Spleen (tissue), 11 donors: ENCODE measurements around the gene SBK3. TPM values are rescaled to one million over a fixed set of nuclear protein-coding genes. Genes with fewer than 3 reads are reported as not detected.

ENCODE experiments used
- DNase-seq: peaks from one replicate; pipeline ENCODE4 v3.0.0-alpha.2; 2020
- H3K27ac ChIP-seq, 8 donors: fragments of 200-600 bp; sonication (generic) in 7 of 8; 1 replicate in 4 of 8; 2 replicates in 4 of 8; pipeline versions ENCODE4 v1.5.0 to v1.8.0; 2016 to 2021; ENCODE audit warnings: inconsistent platforms in 4 of 8, mild to moderate bottlenecking in 4 of 8, moderate library complexity in 1 of 8
- H3K27me3 ChIP-seq, 7 donors: fragments of 200-600 bp; sonication (generic) in 6 of 7; replicated peaks in 1 of 7; 1 replicate in 4 of 7; 2 replicates in 3 of 7; pipeline versions ENCODE4 v1.5.0 to v1.8.0; 2016 to 2021; ENCODE audit warnings: inconsistent platforms in 3 of 7, mild to moderate bottlenecking in 1 of 7
- H3K36me3 ChIP-seq, 6 donors: fragments of 200-600 bp; sonication (generic) in 5 of 6; 1 replicate in 4 of 6; 2 replicates in 2 of 6; pipeline versions ENCODE4 v1.5.0 to v1.8.0; 2016 to 2021; ENCODE audit warnings: inconsistent platforms in 2 of 6
- H3K4me1 ChIP-seq, 6 donors: fragments of 200-600 bp; sonication (generic) in 5 of 6; 1 replicate in 3 of 6; 2 replicates in 3 of 6; pipeline versions ENCODE4 v1.5.0 to v1.8.0; 2016 to 2021; ENCODE audit warnings: inconsistent platforms in 3 of 6
- H3K4me3 ChIP-seq, 8 donors: fragments of 200-600 bp; sonication (generic) in 7 of 8; 1 replicate in 4 of 8; 2 replicates in 4 of 8; pipeline versions ENCODE4 v1.5.0 to v1.8.0; 2016 to 2021; ENCODE audit warnings: inconsistent platforms in 4 of 8, mild to moderate bottlenecking in 4 of 8, moderate library complexity in 2 of 8
- H3K9me3 ChIP-seq, 8 donors: fragments of 200-600 bp; sonication (generic) in 7 of 8; 1 replicate in 4 of 8; 2 replicates in 4 of 8; pipeline versions ENCODE4 v1.5.0 to v1.8.0; 2016 to 2021; ENCODE audit warnings: inconsistent platforms in 4 of 8
- CTCF ChIP-seq, 11 experiments: fragments of 200-600 bp in 7 of 11; fragments of 450-650 bp in 4 of 11; sonication (generic) in 4 of 11; IDR thresholded peaks in 8 of 11; conservative IDR thresholded peaks in 3 of 11; 1 replicate in 7 of 11; 2 replicates in 4 of 11; pipeline versions ENCODE4 v1.4.0 to v1.8.0; 2016 to 2021; ENCODE audit warnings: antibody characterized with exemption in 11 of 11, inconsistent platforms in 4 of 11, mild to moderate bottlenecking in 1 of 11
- POLR2A ChIP-seq, 3 donors: fragments of 450-650 bp; IDR thresholded peaks; one replicate each; pipeline ENCODE4 v1.5.1; 2017; ENCODE audit warnings: antibody characterized with exemption in 3 of 3, mild to moderate bottlenecking in 1 of 3
- POLR2AphosphoS5 ChIP-seq, 3 donors: sonication (generic); formaldehyde crosslinking; IDR thresholded peaks; one replicate each; pipeline ENCODE4 v1.5.1; 2017; ENCODE audit warnings: antibody characterized with exemption in 3 of 3
- WGBS, 5 donors: extraction: QIAGEN DNeasy Blood & Tissue Kit in 3 of 5; methylation state at CpG; one replicate each; pipeline versions ENCODE4 v1.1.5 to v1.1.7; 2013 to 2018; 5-methylcytosine and 5-hydroxymethylcytosine counted together
- intact Hi-C: fragments of 100-400 bp; cut with DNase I; formaldehyde crosslinking; loops from one replicate; pipeline ENCODE4 v1.15.0; 2023; ENCODE audit warnings: low total_unique reads
- polyA plus RNA-seq, 3 donors: library from polyadenylated mRNA; stranded (reverse); fragments of 200-250 nt; gene quantifications; one replicate each; pipeline ENCODE4 v1.2.1, GENCODE V29; 2013
- total RNA-seq, 7 donors: library from RNA; depleted of rRNA in 3 of 7; stranded (reverse); fragments of >200 nt in 3 of 7; fragmentation: NEBNext Ultra II Directional in 4 of 7; extraction: Animal tissue kit (Norgen Biotek cat#: 25700) in 4 of 7; gene quantifications; one replicate each; pipeline versions ENCODE4 v1.1.0 to v1.2.1, GENCODE V29; 2016 to 2021
- donor health status: healthy with polysubstance abuse.
- donor health status: DM: no; HTN: no; CAD: no; lungs with moderate emphysema.
- donor health status: DM: no; HTN: no; CAD: no.
- donor health status: Bipolar disorder and iron deficiency.
- donor health status: healthy.
- donor health status: DM: no; HTN: no; CAD: no.
- donor health status: DM: yes; HTN: yes; CAD: no.

Gene SBK3
- total and polyA plus RNA-seq, 10 donors: not detected

GRCh38 chr19:55552620-55553019 is 7.3 kb upstream of the SBK3 start:
- no peak for DNase-seq
- TF ChIP-seq POLR2AphosphoS5 (IDR thresholded peaks at IDR 0.05): no peak
- no peak for TF ChIP-seq POLR2A (IDR thresholded peaks at IDR 0.05)
- TF ChIP-seq CTCF (IDR thresholded peaks at IDR 0.05 in 8 of 11, conservative IDR thresholded peaks at IDR 0.05 in 3 of 11): no peak
- H3K9me3 ChIP-seq: no peaks in the 10 kb centered on the region
- H3K4me3 ChIP-seq: no peak overlapping the region
- no peaks in the 10 kb centered on the region for H3K4me1 ChIP-seq
- no peaks in the 10 kb centered on the region for H3K36me3 ChIP-seq
- peaks cover 0 to 49% (median 4%) of the 10 kb centered on the region in 7 donors for H3K27me3 ChIP-seq
- intact Hi-C loops: no loop called here
- no peak overlapping the region for H3K27ac ChIP-seq
- 73 to 77% (median 76%) methylated on average over 13 of the region's 13 CpGs for WGBS, 5 donors

GRCh38 chr19:55552206-55552605 is 6.9 kb upstream of the SBK3 start:
- whole genome bisulfite sequencing, 5 donors: 77 to 90% (median 81%) methylated on average over 5 of the region's 5 CpGs

GRCh38 chr19:55550321-55550650 is 4.9 kb upstream of the SBK3 start:
- WGBS, 5 donors: 68 to 83% (median 74%) methylated on average over 7 of the region's 7 CpGs
- H3K36me3 ChIP-seq: no peaks in the 10 kb centered on the region
- no peaks in the 10 kb centered on the region for H3K9me3 ChIP-seq
- no peak overlapping the region for H3K27ac ChIP-seq
- H3K27me3 ChIP-seq: peaks cover 0 to 72% (median 9%) of the 10 kb centered on the region in 7 donors
- intact Hi-C loops: no loop called here
- no peak overlapping the region for H3K4me3 ChIP-seq
- H3K4me1 ChIP-seq: peaks cover 0 to 7% (median 0%) of the 10 kb centered on the region in 6 donors
- TF ChIP-seq POLR2AphosphoS5 (IDR thresholded peaks at IDR 0.05) (no peak), POLR2A (IDR thresholded peaks at IDR 0.05) (no peak), CTCF (IDR thresholded peaks at IDR 0.05 in 8 of 11, conservative IDR thresholded peaks at IDR 0.05 in 3 of 11) (no peak)
- DNase-seq: no peak

More at GRCh38 chr19:55552206-55552605, 6.9 kb upstream of the SBK3 start:
- Histone ChIP-seq H3K27ac (no peak overlapping the region), H3K27me3 (peaks cover 0 to 53% (median 7%) of the 10 kb centered on the region in 7 donors), H3K9me3 (no peaks in the 10 kb centered on the region), H3K4me1 (peaks cover 0 to 4% (median 0%) of the 10 kb centered on the region in 6 donors), H3K4me3 (no peak overlapping the region), H3K36me3 (no peaks in the 10 kb centered on the region)
- DNase-seq: no peak
- TF ChIP-seq POLR2A (IDR thresholded peaks at IDR 0.05) (no peak), CTCF (IDR thresholded peaks at IDR 0.05 in 8 of 11, conservative IDR thresholded peaks at IDR 0.05 in 3 of 11) (no peak)
- intact Hi-C loops: no loop called here

DNA sequence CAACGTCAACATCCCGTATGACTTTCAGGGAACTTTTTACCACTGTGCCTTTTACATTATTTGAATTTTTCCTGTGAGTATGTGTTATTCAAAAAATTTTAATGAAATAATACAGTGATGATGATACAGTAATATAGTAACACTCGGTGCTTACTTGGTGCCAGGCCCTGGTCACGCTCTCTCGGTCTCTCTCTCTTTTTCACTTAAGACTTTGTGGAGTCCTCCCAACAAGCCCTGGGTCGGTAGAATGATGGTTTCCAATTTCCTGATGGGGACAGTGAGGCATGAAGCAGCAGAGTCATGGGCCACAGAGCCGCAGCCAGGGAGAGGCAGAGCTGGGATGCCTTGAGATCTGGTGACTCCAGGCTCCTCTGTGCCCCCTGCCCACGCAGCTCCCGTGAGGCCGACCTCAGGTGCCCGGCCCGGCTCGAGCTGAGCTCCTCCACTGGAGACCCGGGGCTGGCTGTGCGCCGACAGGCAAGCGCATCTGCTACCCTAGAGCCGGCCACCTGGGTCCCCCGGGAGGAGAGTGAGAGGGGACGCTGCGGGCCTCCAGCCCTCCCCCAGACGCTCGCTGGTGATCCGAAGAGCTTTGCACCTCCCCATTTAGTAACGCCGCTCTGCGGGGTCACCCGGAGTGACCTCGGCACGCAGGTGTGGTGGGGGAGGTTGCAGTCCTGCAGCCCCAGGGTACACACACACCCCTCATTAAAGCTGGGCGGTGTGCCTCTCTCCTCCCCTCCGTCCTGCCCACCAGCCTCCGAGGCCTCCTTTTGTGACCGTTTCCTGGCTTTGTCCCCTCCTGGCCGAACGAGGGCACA is 4.4 kb upstream of the SBK3 start:
- Histone ChIP-seq H3K27ac (no peak overlapping the region), H3K9me3 (no peaks in the 10 kb centered on the region), H3K36me3 (no peaks in the 10 kb centered on the region), H3K4me1 (peaks cover 0 to 7% (median 0%) of the 10 kb centered on the region in 6 donors), H3K4me3 (no peak overlapping the region), H3K27me3 (peaks cover 0 to 78% (median 9%) of the 10 kb centered on the region in 7 donors)
- TF ChIP-seq POLR2AphosphoS5 (IDR thresholded peaks at IDR 0.05) (no peak), CTCF (IDR thresholded peaks at IDR 0.05 in 8 of 11, conservative IDR thresholded peaks at IDR 0.05 in 3 of 11) (no peak), POLR2A (IDR thresholded peaks at IDR 0.05) (no peak)
- intact Hi-C loops: no loop called here
- WGBS, 5 donors: 39 to 62% (median 52%) methylated on average over 17 to 36 of the region's 36 CpGs
- no peak for DNase-seq
